Measurements from ENCODE around the gene INPP4B.

GRCh38 chr4:142414366-142414990 lies 431.6 kb downstream of the INPP4B start:
- TF ChIP-seq CTCF (IDR thresholded peaks at IDR 0.05; ENCODE audit: borderline replicate concordance, extremely low read depth, low read length, poor library complexity, severe bottlenecking) (no peak), EZH2 (IDR thresholded peaks at IDR 0.05; ENCODE audit: borderline replicate concordance, low read depth, low read length, severe bottlenecking) (no peak)

Measured in DND-41 (cell line).